Endothelial cell of umbilical vein (primary cell): ENCODE results near the gene HCST. TPM values are rescaled to one million over a fixed set of nuclear protein-coding genes. Genes with fewer than 3 reads are reported as not detected.

Experiments
- BruUV-seq: library from RNA; stranded (reverse); fragments of 400-500 nt; replicated peaks from 2 replicates; lab custom pipeline; 2021; lab: Mats Ljungman, UMichigan
- CTCF ChIA-PET: fragments of 300-600, 350-600 bp; sonication (Branson Sonifier 250); formaldehyde crosslinking; loops from one replicate; lab custom pipeline; 2021; ENCODE audit warnings: antibody characterized with exemption, inconsistent platforms; lab: Charles Lee
- POLR2A ChIA-PET: fragments of 300-600, 350-600 bp; sonication (Branson Sonifier 250); formaldehyde crosslinking; loops from one replicate; lab custom pipeline; 2021; ENCODE audit warnings: antibody characterized with exemption, inconsistent platforms; lab: Charles Lee
- DNase-seq: peaks from one replicate; pipeline ENCODE4 v3.0.0-alpha.2; 2011; ENCODE audit warnings: low read depth, low spot score
- FAIRE-seq: peaks from 2 replicates; lab custom pipeline; 2011; peaks lifted over from hg19 to GRCh38; lab: Jason Lieb, UNC
- H2AFZ ChIP-seq: 2 replicates; pipeline ENCODE4 v1.6.0; 2012; ENCODE audit warnings: low read depth, low read length, control low read depth, inconsistent platforms
- H3K27ac ChIP-seq: 2 replicates; pipeline ENCODE4 v1.5.1; 2011; ENCODE audit warnings: low read depth, mild to moderate bottlenecking, control low read depth, low read length, moderate library complexity; ENCODE audit not compliant: insufficient read depth
- H3K27me3 ChIP-seq, 2 experiments: 2 replicates each; pipeline versions ENCODE4 v1.6.0 to v1.6.1; 2011; ENCODE audit warnings: low read length in 2 of 2, mixed read lengths in 1 of 2; ENCODE audit not compliant: control insufficient read depth in 2 of 2, insufficient read depth in 2 of 2
- H3K36me3 ChIP-seq, 2 experiments: 2 replicates in 1 of 2; 3 replicates in 1 of 2; pipeline ENCODE4 v1.5.1; 2011; ENCODE audit warnings: low read length in 2 of 2, mild to moderate bottlenecking in 1 of 2, moderate library complexity in 1 of 2; ENCODE audit not compliant: control insufficient read depth in 2 of 2, insufficient read depth in 2 of 2; ENCODE audit errors: extremely low read depth in 1 of 2
- H3K4me1 ChIP-seq: 3 replicates; pipeline ENCODE4 v1.5.1; 2011; ENCODE audit warnings: mild to moderate bottlenecking, low read length; ENCODE audit not compliant: control insufficient read depth, insufficient read depth; ENCODE audit errors: extremely low read depth
- H3K4me2 ChIP-seq: 2 replicates; pipeline ENCODE4 v1.6.1; 2011; ENCODE audit warnings: low read length, control low read depth, mixed read lengths; ENCODE audit not compliant: insufficient read depth
- H3K4me3 ChIP-seq, 3 experiments: fragments of 200-600 bp in 1 of 3; sonication (generic), shearing (Covaris generic) in 1 of 3; replicated peaks in 1 of 3; 2 replicates each; pipeline ENCODE4 v1.5.1; 2011 to 2016; ENCODE audit warnings: control low read depth in 3 of 3, low read length in 3 of 3, mild to moderate bottlenecking in 2 of 3, inconsistent platforms in 1 of 3, low read depth in 1 of 3, moderate library complexity in 1 of 3; ENCODE audit not compliant: insufficient read depth in 1 of 3
- H3K79me2 ChIP-seq: 2 replicates; pipeline ENCODE4 v1.6.0; 2012; ENCODE audit warnings: low read length, inconsistent platforms; ENCODE audit not compliant: control insufficient read depth, insufficient read depth
- H3K9ac ChIP-seq: replicated peaks from 2 replicates; pipeline ENCODE3; 2011; ENCODE audit warnings: low read length, control low read depth; ENCODE audit not compliant: insufficient read depth; ENCODE audit errors: extremely low read depth
- H3K9me1 ChIP-seq: replicated peaks from 3 replicates; pipeline ENCODE4 v1.6.0; 2011; ENCODE audit warnings: mild to moderate bottlenecking, low read length; ENCODE audit not compliant: control insufficient read depth, insufficient read depth; ENCODE audit errors: extremely low read depth
- H3K9me3 ChIP-seq: replicated peaks from 2 replicates; pipeline ENCODE4 v1.5.1; 2012; ENCODE audit warnings: low read length, inconsistent platforms; ENCODE audit not compliant: control insufficient read depth, insufficient read depth
- H4K20me1 ChIP-seq: replicated peaks from 2 replicates; pipeline ENCODE3; 2011; ENCODE audit warnings: mild to moderate bottlenecking, low read length; ENCODE audit not compliant: control insufficient read depth, insufficient read depth; ENCODE audit errors: extremely low read depth
- CTCF ChIP-seq, 2 donors: IDR thresholded peaks; 1 replicate in 1 of 2; 2 replicates in 1 of 2; pipeline ENCODE4 v1.5.1; 2011; ENCODE audit warnings: low read length in 2 of 2, mild to moderate bottlenecking in 2 of 2, moderate library complexity in 2 of 2, control low read depth in 1 of 2, inconsistent platforms in 1 of 2, low read depth in 1 of 2; ENCODE audit not compliant: insufficient read depth in 1 of 2; ENCODE audit errors: extremely low read depth in 1 of 2
- EZH2 ChIP-seq: IDR thresholded peaks from 2 replicates; pipeline ENCODE4 v1.6.1; 2012; ENCODE audit warnings: borderline replicate concordance, low read depth, mild to moderate bottlenecking, moderate library complexity, low read length, inconsistent platforms; ENCODE audit not compliant: severe bottlenecking
- FOS ChIP-seq: IDR thresholded peaks from 2 replicates; pipeline ENCODE4 v1.6.1; 2011; ENCODE audit warnings: mild to moderate bottlenecking, low read length, moderate library complexity, borderline replicate concordance; ENCODE audit not compliant: insufficient read depth
- GATA2 ChIP-seq: IDR thresholded peaks from 2 replicates; pipeline ENCODE4 v1.7.0; 2011; ENCODE audit warnings: low read depth, mild to moderate bottlenecking, moderate library complexity, mixed read lengths, low read length; ENCODE audit not compliant: insufficient read length, insufficient read depth
- JUN ChIP-seq: IDR thresholded peaks from 2 replicates; pipeline ENCODE4 v1.6.1; 2011; ENCODE audit warnings: borderline replicate concordance, low read depth; ENCODE audit not compliant: insufficient read length, insufficient read depth
- MAX ChIP-seq: IDR thresholded peaks from 2 replicates; pipeline ENCODE4 v1.6.1; 2011; ENCODE audit not compliant: insufficient read depth, insufficient read length
- MYC ChIP-seq: IDR thresholded peaks from one replicate; pipeline ENCODE4 v1.6.1; 2011; ENCODE audit warnings: mild to moderate bottlenecking, low read depth, low read length
- POLR2A ChIP-seq: IDR thresholded peaks from 2 replicates; pipeline ENCODE4 v1.6.1; 2012; ENCODE audit warnings: low read depth, mild to moderate bottlenecking, control low read depth, low read length
- POLR2AphosphoS5 ChIP-seq: IDR thresholded peaks from 2 replicates; pipeline ENCODE4 v1.6.1; 2012; ENCODE audit warnings: low read depth, mild to moderate bottlenecking, control low read depth, low read length, moderate library complexity; ENCODE audit not compliant: insufficient read depth
- dilution Hi-C: fragments of 300-500 bp; cut with MboI; formaldehyde crosslinking; loops from one replicate; pipeline ENCODE4 v1.15.0; 2019; ENCODE audit warnings: low sequenced_read_pairs; ENCODE audit not compliant: extremely low pct_ligation_motif_present
- intact Hi-C: fragments of 100-400 bp; cut with micrococcal nuclease; formaldehyde crosslinking; loops from one replicate; pipeline ENCODE4 v1.10.0; 2022
- polyA plus RNA-seq, 4 experiments: library from polyadenylated mRNA; depleted of rRNA in 3 of 4; stranded (reverse) in 3 of 4; unstranded in 1 of 4; fragments of >200 nt; gene quantifications; 2 replicates each; pipeline versions ENCODE4 v1.2.1 to v1.2.3, GENCODE V29; 2011 to 2012; ENCODE audit warnings: missing spikeins in 1 of 4
- total RNA-seq: library from RNA; stranded (reverse); gene quantifications from 2 replicates; pipeline ENCODE4 v1.2.3, GENCODE V29; 2021

Gene HCST
- total and polyA plus RNA-seq, 2 donors (not counting 3 experiments of a cell fraction or from before 2014, with no cell fraction given): not detected

GRCh38 chr19:35940839-35941238 is 38.5 kb downstream of the HCST start:
- Histone ChIP-seq H3K4me2 (no peak overlapping the region), H3K9ac (no peak overlapping the region), H3K27me3 (no peaks in the 10 kb centered on the region), H3K9me3 (no peaks in the 10 kb centered on the region), H3K36me3 (no peaks in the 10 kb centered on the region), H3K4me1 (peaks cover 18% of the 10 kb centered on the region), H3K4me3 (no peak overlapping the region), H3K27ac (no peak overlapping the region), H3K9me1 (no peaks in the 10 kb centered on the region), H2AFZ (no peak overlapping the region), H3K79me2 (no peaks in the 10 kb centered on the region), H4K20me1 (peaks cover 4% of the 10 kb centered on the region)
- dilution Hi-C loops (no loop called here), intact Hi-C loops (no loop called here)
- ChIA-PET POLR2A (no interaction called here), CTCF (no interaction called here)
- FAIRE-seq: no peak
- no peak for DNase-seq
- TF ChIP-seq POLR2A (no peak), GATA2 (no peak), CTCF (IDR thresholded peaks at IDR 0.05; ENCODE audit: extremely low read depth in 1 of 2, insufficient read depth in 1 of 2, low read depth in 1 of 2, low read length in 2 of 2) (no peak), MAX (no peak), POLR2AphosphoS5 (no peak), FOS (no peak), EZH2 (no peak), MYC (no peak), JUN (no peak)
- BruUV-seq: no TSS peak
